Measurements from ENCODE around the gene HEXIM2. TPM values are rescaled to one million over a fixed set of nuclear protein-coding genes. Genes with fewer than 3 reads are reported as not detected.
"Not testable (repeated sequence)": the region's sequence is repeated elsewhere in the genome, so short reads cannot be mapped to it uniquely, and the experiment has no call there.

Gene HEXIM2
- total RNA-seq, 1 experiment from 2014 or later = 12.5 TPM

DNA sequence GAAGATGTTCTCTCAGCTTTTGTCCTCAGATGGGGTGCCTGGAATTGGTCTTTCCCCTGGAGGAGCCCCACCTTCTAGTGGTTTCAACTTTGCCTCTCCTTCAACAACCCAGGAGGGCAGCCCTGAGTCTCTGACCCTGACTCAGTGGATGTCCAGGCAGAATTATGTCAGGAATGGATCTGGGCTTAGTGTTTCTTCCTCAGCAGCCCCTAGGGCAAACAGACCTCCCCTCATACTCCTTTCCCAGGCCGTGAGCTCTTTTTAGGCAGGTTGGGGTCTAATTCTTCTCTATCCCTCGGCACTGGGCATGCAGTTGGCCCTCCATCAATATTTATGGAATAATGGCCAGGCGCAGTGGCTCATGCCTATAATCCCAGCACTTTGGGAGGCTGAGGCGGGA is 39.8 kb downstream of the HEXIM2 start:
- H3K79me1 ChIP-seq (ENCODE audit: insufficient read depth, low read depth, low read length, poor library complexity, severe bottlenecking) = no peaks in the 10 kb centered on the region
- no peak overlapping the region for H3K18ac ChIP-seq (ENCODE audit: insufficient read length, low read depth, low read length)
- H3K27ac Mint-ChIP-seq = no peak overlapping the region
- H2BK15ac ChIP-seq (ENCODE audit: low read depth, low read length) = no peak overlapping the region
- H3K27me3 ChIP-seq (ENCODE audit: insufficient read depth, low read length) = no peaks in the 10 kb centered on the region
- no peaks in the 10 kb centered on the region; a peak in 1 of 7 replicates for H3K36me3 Mint-ChIP-seq (ENCODE audit: insufficient read depth in 1 of 3, low read depth in 3 of 3)
- no peak overlapping the region for H3K27ac ChIP-seq (ENCODE audit: insufficient read length, low read depth, low read length)
- H3K4me1 Mint-ChIP-seq = peaks cover 12 to 15% of the 10 kb centered on the region in 2 experiments
- no peak overlapping the region for H4K91ac ChIP-seq (ENCODE audit: insufficient read length, low read depth, low read length)
- H2AFZ ChIP-seq (ENCODE audit: low read length) = no peak overlapping the region
- no peak overlapping the region for H3K4me2 ChIP-seq (ENCODE audit: insufficient read depth, insufficient read length, low read length)
- no peaks in the 10 kb centered on the region for H4K20me1 ChIP-seq (ENCODE audit: control insufficient read depth, insufficient read depth, insufficient read length)
- no peak overlapping the region for H3K56ac ChIP-seq (ENCODE audit: insufficient read length, low read depth, low read length)
- H3K14ac ChIP-seq (ENCODE audit: insufficient read depth, low read length) = no peak overlapping the region
- no peak overlapping the region for H2BK20ac ChIP-seq (ENCODE audit: low read depth, low read length, poor library complexity, severe bottlenecking)
- no peaks in the 10 kb centered on the region for H3K9me3 ChIP-seq (ENCODE audit: control insufficient read depth, low read depth, low read length)
- no peak overlapping the region for H2BK5ac ChIP-seq (ENCODE audit: insufficient read length, low read length)
- no peak for DNase-seq
- no CpG with 5 or more reads among the region's 4 CpGs for WGBS (ENCODE audit: extremely low coverage, insufficient read length, low lambda C conversion rate)
- no peak overlapping the region for H4K8ac ChIP-seq (replicated peaks; ENCODE audit: insufficient read length, low read depth, low read length)
- no peaks in the 10 kb centered on the region; the same call in 1 of the 2 replicates for H3K4me1 ChIP-seq (ENCODE audit: insufficient read depth, low read length)
- TF ChIP-seq, protein P1, sequence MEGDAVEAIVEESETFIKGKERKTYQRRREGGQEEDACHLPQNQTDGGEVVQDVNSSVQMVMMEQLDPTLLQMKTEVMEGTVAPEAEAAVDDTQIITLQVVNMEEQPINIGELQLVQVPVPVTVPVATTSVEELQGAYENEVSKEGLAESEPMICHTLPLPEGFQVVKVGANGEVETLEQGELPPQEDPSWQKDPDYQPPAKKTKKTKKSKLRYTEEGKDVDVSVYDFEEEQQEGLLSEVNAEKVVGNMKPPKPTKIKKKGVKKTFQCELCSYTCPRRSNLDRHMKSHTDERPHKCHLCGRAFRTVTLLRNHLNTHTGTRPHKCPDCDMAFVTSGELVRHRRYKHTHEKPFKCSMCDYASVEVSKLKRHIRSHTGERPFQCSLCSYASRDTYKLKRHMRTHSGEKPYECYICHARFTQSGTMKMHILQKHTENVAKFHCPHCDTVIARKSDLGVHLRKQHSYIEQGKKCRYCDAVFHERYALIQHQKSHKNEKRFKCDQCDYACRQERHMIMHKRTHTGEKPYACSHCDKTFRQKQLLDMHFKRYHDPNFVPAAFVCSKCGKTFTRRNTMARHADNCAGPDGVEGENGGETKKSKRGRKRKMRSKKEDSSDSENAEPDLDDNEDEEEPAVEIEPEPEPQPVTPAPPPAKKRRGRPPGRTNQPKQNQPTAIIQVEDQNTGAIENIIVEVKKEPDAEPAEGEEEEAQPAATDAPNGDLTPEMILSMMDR (conservative IDR thresholded peaks at IDR 0.05) = no peak
- peaks cover 1% of the 10 kb centered on the region; the same call in 1 of the 2 replicates for H3K27me3 Mint-ChIP-seq (ENCODE audit: low read depth)
- no peak overlapping the region for H3T11ph ChIP-seq (ENCODE audit: low read length)
- no peak overlapping the region for H3K4me3 Mint-ChIP-seq
- H2BK120ac ChIP-seq (ENCODE audit: low read depth, low read length, poor library complexity, severe bottlenecking) = no peak overlapping the region
- no peak overlapping the region for H2AK5ac ChIP-seq (ENCODE audit: insufficient read length, low read length)
- H3K9ac ChIP-seq (ENCODE audit: extremely low read depth, insufficient read length, low read length) = no peak overlapping the region
- no peak overlapping the region for H3K23ac ChIP-seq (ENCODE audit: insufficient read length, low read depth, low read length)
- no peaks in the 10 kb centered on the region for H3K23me2 ChIP-seq (ENCODE audit: insufficient read length, low read depth, low read length, poor library complexity, severe bottlenecking)
- H2BK12ac ChIP-seq (ENCODE audit: insufficient read length, low read depth, low read length) = no peak overlapping the region
- H3K79me2 ChIP-seq (ENCODE audit: insufficient read depth, low read length) = no peaks in the 10 kb centered on the region
- H4K5ac ChIP-seq (ENCODE audit: insufficient read length, low read depth, low read length) = no peak overlapping the region
- H3K4ac ChIP-seq (ENCODE audit: low read depth, low read length) = no peak overlapping the region
- H3K9me3 Mint-ChIP-seq = no peaks in the 10 kb centered on the region

DNA sequence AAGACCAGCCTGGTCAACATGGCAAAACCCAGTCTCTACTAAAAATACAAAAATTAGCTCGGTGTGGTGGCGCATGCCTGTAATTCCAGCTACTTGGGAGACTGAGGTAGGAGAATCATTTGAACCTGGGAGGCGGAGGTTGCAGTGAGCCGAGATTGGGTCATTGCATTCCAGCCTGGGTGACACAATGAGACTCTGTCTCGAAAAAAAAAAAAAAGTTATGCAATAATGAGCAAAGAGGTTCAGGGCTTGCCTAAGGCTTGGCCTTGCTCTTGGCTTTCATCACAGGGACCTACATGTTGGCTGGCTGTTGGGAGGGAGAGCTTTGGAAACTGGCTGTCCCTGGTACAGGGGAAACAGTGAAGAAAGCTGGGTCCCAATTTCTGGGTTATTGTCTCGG is 40.2 kb downstream of the HEXIM2 start:
- H2AFZ ChIP-seq (ENCODE audit: low read length); H3K9me3 ChIP-seq (ENCODE audit: control insufficient read depth, low read depth, low read length): not testable (repeated sequence)

More for the DNA sequence above, 40.2 kb downstream of the HEXIM2 start:
- H3K56ac ChIP-seq (ENCODE audit: insufficient read length, low read depth, low read length); H2BK120ac ChIP-seq (ENCODE audit: low read depth, low read length, poor library complexity, severe bottlenecking); H3K4me2 ChIP-seq (ENCODE audit: insufficient read depth, insufficient read length, low read length); H3K27me3 Mint-ChIP-seq (ENCODE audit: low read depth); H3K18ac ChIP-seq (ENCODE audit: insufficient read length, low read depth, low read length); H3K23ac ChIP-seq (ENCODE audit: insufficient read length, low read depth, low read length); H3K4me3 Mint-ChIP-seq; H4K20me1 ChIP-seq (ENCODE audit: control insufficient read depth, insufficient read depth, insufficient read length); H4K8ac ChIP-seq (replicated peaks; ENCODE audit: insufficient read length, low read depth, low read length); H2AK5ac ChIP-seq (ENCODE audit: insufficient read length, low read length); H3K9ac ChIP-seq (ENCODE audit: extremely low read depth, insufficient read length, low read length); H3K9me3 Mint-ChIP-seq; H2BK5ac ChIP-seq (ENCODE audit: insufficient read length, low read length); H2BK15ac ChIP-seq (ENCODE audit: low read depth, low read length); H3K27ac Mint-ChIP-seq; H3K27me3 ChIP-seq (ENCODE audit: insufficient read depth, low read length); H4K91ac ChIP-seq (ENCODE audit: insufficient read length, low read depth, low read length); H2BK12ac ChIP-seq (ENCODE audit: insufficient read length, low read depth, low read length); DNase-seq; H3K27ac ChIP-seq (ENCODE audit: insufficient read length, low read depth, low read length); H3K14ac ChIP-seq (ENCODE audit: insufficient read depth, low read length); H3K79me1 ChIP-seq (ENCODE audit: insufficient read depth, low read depth, low read length, poor library complexity, severe bottlenecking); H2BK20ac ChIP-seq (ENCODE audit: low read depth, low read length, poor library complexity, severe bottlenecking); H3T11ph ChIP-seq (ENCODE audit: low read length); H4K5ac ChIP-seq (ENCODE audit: insufficient read length, low read depth, low read length); H3K4ac ChIP-seq (ENCODE audit: low read depth, low read length); H3K79me2 ChIP-seq (ENCODE audit: insufficient read depth, low read length); H3K23me2 ChIP-seq (ENCODE audit: insufficient read length, low read depth, low read length, poor library complexity, severe bottlenecking); H3K4me1 ChIP-seq (ENCODE audit: insufficient read depth, low read length); H3K36me3 Mint-ChIP-seq (ENCODE audit: insufficient read depth in 1 of 3, low read depth in 3 of 3): not testable (repeated sequence)
- peaks cover 10 to 11% of the 10 kb centered on the region in 2 experiments for H3K4me1 Mint-ChIP-seq
- no CpG with 5 or more reads among the region's 6 CpGs for WGBS (ENCODE audit: extremely low coverage, insufficient read length, low lambda C conversion rate)
